H1 (cell line): ENCODE data around the gene PABPC1L. TPM values are rescaled to one million over a fixed set of nuclear protein-coding genes. Genes with fewer than 3 reads are reported as not detected.
A peak's percentile ranks its signal among the peaks of the same experiment; 100 is the strongest.

Source experiments
- CTCF ChIA-PET: fragments of 300-600 bp; sonication (Branson Sonifier 250); formaldehyde crosslinking; loops from one replicate; lab custom pipeline; 2021; ENCODE audit not compliant: partially characterized antibody; lab: Charles Lee
- POLR2A ChIA-PET: fragments of 300-600 bp; sonication (Branson Sonifier 250); formaldehyde crosslinking; loops from one replicate; lab custom pipeline; 2021; ENCODE audit warnings: inconsistent platforms; ENCODE audit not compliant: partially characterized antibody; lab: Charles Lee
- DNase-seq, 2 experiments: peaks; one replicate each; pipeline versions ENCODE4 v3.0.0 to v3.0.0-alpha.2; 2010 to 2022; ENCODE audit warnings: low spot score in 2 of 2, low read depth in 1 of 2, mixed read lengths in 1 of 2
- FAIRE-seq: peaks from 2 replicates; lab custom pipeline; 2011; peaks lifted over from hg19 to GRCh38; lab: Jason Lieb, UNC
- H2AFZ ChIP-seq: 2 replicates; pipeline ENCODE4 v1.8.1; 2012; ENCODE audit warnings: low read length, inconsistent platforms
- H2AK5ac ChIP-seq: 2 replicates; pipeline ENCODE4 v1.6.1; 2013; ENCODE audit warnings: low read depth, low read length
- H2BK120ac ChIP-seq: replicated peaks from 2 replicates; pipeline ENCODE3; 2013; ENCODE audit warnings: low read depth, low read length, inconsistent platforms
- H2BK12ac ChIP-seq: 2 replicates; pipeline ENCODE4 v1.6.1; 2013; ENCODE audit warnings: low read depth, low read length
- H2BK15ac ChIP-seq: 2 replicates; pipeline ENCODE4 v1.6.1; 2013; ENCODE audit warnings: low read length
- H2BK20ac ChIP-seq: 2 replicates; pipeline ENCODE4 v1.6.1; 2013; ENCODE audit warnings: low read length
- H2BK5ac ChIP-seq: 2 replicates; pipeline ENCODE4 v1.6.1; 2013; ENCODE audit warnings: low read depth, low read length
- H3K14ac ChIP-seq: 2 replicates; pipeline ENCODE4 v1.6.1; 2013; ENCODE audit warnings: inconsistent platforms; ENCODE audit not compliant: insufficient read length
- H3K18ac ChIP-seq: 2 replicates; pipeline ENCODE4 v1.6.1; 2013; ENCODE audit warnings: low read length; ENCODE audit errors: extremely low read depth
- H3K23ac ChIP-seq: 2 replicates; pipeline ENCODE4 v1.6.1; 2013; ENCODE audit warnings: inconsistent platforms; ENCODE audit not compliant: insufficient read length
- H3K23me2 ChIP-seq: 2 replicates; pipeline ENCODE4 v1.6.1; 2013; ENCODE audit warnings: low read depth, low read length
- H3K27ac ChIP-seq: 2 replicates; pipeline ENCODE4 v1.6.1; 2011; ENCODE audit warnings: low read depth, low read length, inconsistent platforms
- H3K27me3 ChIP-seq, 4 experiments: replicated peaks in 1 of 4; 1 replicate in 1 of 4; 2 replicates in 3 of 4; pipeline versions ENCODE4 v1.6.1 to v1.8.1; 2011 to 2013; ENCODE audit warnings: low read length in 3 of 4, mild to moderate bottlenecking in 3 of 4, inconsistent platforms in 2 of 4, mixed read lengths in 2 of 4, moderate library complexity in 1 of 4; ENCODE audit not compliant: control insufficient read depth in 3 of 4, insufficient read depth in 3 of 4; ENCODE audit errors: extremely low read depth in 1 of 4
- H3K36me3 ChIP-seq, 4 experiments: 2 replicates each; pipeline versions ENCODE4 v1.6.1 to v1.8.1; 2011 to 2013; ENCODE audit warnings: mild to moderate bottlenecking in 4 of 4, low read length in 3 of 4, moderate library complexity in 2 of 4, control low read depth in 1 of 4, inconsistent platforms in 1 of 4; ENCODE audit not compliant: insufficient read depth in 4 of 4, control insufficient read depth in 2 of 4
- H3K4ac ChIP-seq: replicated peaks from 2 replicates; pipeline ENCODE3; 2013; ENCODE audit warnings: low read length, low read depth, mixed read lengths, inconsistent platforms; ENCODE audit not compliant: insufficient read length
- H3K4me1 ChIP-seq, 4 experiments: replicated peaks in 1 of 4; 1 replicate in 1 of 4; 2 replicates in 3 of 4; pipeline versions ENCODE4 v1.6.1 to v1.8.1; 2011 to 2013; ENCODE audit warnings: low read length in 3 of 4, inconsistent platforms in 2 of 4, mixed read lengths in 1 of 4; ENCODE audit not compliant: insufficient read depth in 4 of 4, control insufficient read depth in 3 of 4
- H3K4me2 ChIP-seq, 2 experiments: 2 replicates each; pipeline versions ENCODE4 v1.6.1 to v1.8.1; 2011 to 2013; ENCODE audit warnings: low read depth in 2 of 2, low read length in 2 of 2, control low read depth in 1 of 2, inconsistent platforms in 1 of 2, mild to moderate bottlenecking in 1 of 2; ENCODE audit not compliant: insufficient read depth in 1 of 2
- H3K4me3 ChIP-seq, 4 experiments: fragments of 200-600, 300-600 bp in 1 of 4; sonication (generic), shearing (Covaris generic), sonication (Bioruptor Twin) in 1 of 4; 2 replicates each; pipeline versions ENCODE4 v1.5.1 to v1.8.1; 2011 to 2016; ENCODE audit warnings: low read length in 4 of 4, low read depth in 3 of 4, control low read depth in 2 of 4, inconsistent platforms in 2 of 4, mild to moderate bottlenecking in 2 of 4, mixed read lengths in 1 of 4, moderate library complexity in 1 of 4; ENCODE audit not compliant: insufficient read depth in 2 of 4; ENCODE audit errors: extremely low read depth in 1 of 4
- H3K56ac ChIP-seq: replicated peaks from 2 replicates; pipeline ENCODE3; 2013; ENCODE audit warnings: low read depth, mild to moderate bottlenecking, mixed read lengths, low read length, inconsistent platforms; ENCODE audit not compliant: insufficient read length
- H3K79me1 ChIP-seq: 2 replicates; pipeline ENCODE4 v1.6.1; 2013; ENCODE audit warnings: low read depth, low read length, control low read depth
- H3K79me2 ChIP-seq, 2 experiments: 2 replicates each; pipeline versions ENCODE4 v1.6.1 to v1.8.1; 2012 to 2013; ENCODE audit warnings: low read length in 2 of 2, mild to moderate bottlenecking in 2 of 2, inconsistent platforms in 1 of 2; ENCODE audit not compliant: insufficient read depth in 2 of 2, control insufficient read depth in 1 of 2
- H3K9ac ChIP-seq, 4 experiments: replicated peaks in 1 of 4; 1 replicate in 1 of 4; 2 replicates in 3 of 4; pipeline versions ENCODE4 v1.6.1 to v1.8.1; 2011 to 2013; ENCODE audit warnings: low read depth in 3 of 4, low read length in 3 of 4, control low read depth in 2 of 4, mild to moderate bottlenecking in 2 of 4, moderate library complexity in 2 of 4, inconsistent platforms in 1 of 4; ENCODE audit errors: extremely low read depth in 1 of 4
- H3K9me3 ChIP-seq, 2 experiments: 2 replicates each; pipeline versions ENCODE4 v1.6.1 to v1.8.1; 2012 to 2013; ENCODE audit warnings: mild to moderate bottlenecking in 2 of 2, moderate library complexity in 2 of 2, control low read depth in 1 of 2, inconsistent platforms in 1 of 2, low read depth in 1 of 2, low read length in 1 of 2, mixed read lengths in 1 of 2; ENCODE audit not compliant: insufficient read depth in 2 of 2
- H4K20me1 ChIP-seq, 2 experiments: replicated peaks in 1 of 2; 2 replicates each; pipeline versions ENCODE3 to v1.8.1; 2011 to 2013; ENCODE audit warnings: inconsistent platforms in 2 of 2, low read length in 2 of 2, mild to moderate bottlenecking in 1 of 2; ENCODE audit not compliant: insufficient read depth in 2 of 2, control insufficient read depth in 1 of 2
- H4K5ac ChIP-seq: 2 replicates; pipeline ENCODE4 v1.6.1; 2013; ENCODE audit warnings: low read length, low read depth, mixed read lengths, inconsistent platforms; ENCODE audit not compliant: insufficient read length
- H4K8ac ChIP-seq: 2 replicates; pipeline ENCODE4 v1.8.0; 2013; ENCODE audit warnings: mild to moderate bottlenecking, moderate library complexity, low read length, inconsistent platforms; ENCODE audit not compliant: insufficient read depth; ENCODE audit errors: extremely low read depth
- H4K91ac ChIP-seq: replicated peaks from 2 replicates; pipeline ENCODE3; 2013; ENCODE audit warnings: low read length, mixed read lengths, inconsistent platforms; ENCODE audit not compliant: insufficient read length
- ATF3 ChIP-seq: IDR thresholded peaks from 2 replicates; pipeline ENCODE4 v1.6.1; 2011; ENCODE audit warnings: low read depth, mild to moderate bottlenecking, low read length; ENCODE audit not compliant: insufficient read depth
- BRCA1 ChIP-seq: IDR thresholded peaks from 2 replicates; pipeline ENCODE4 v1.6.1; 2012; ENCODE audit warnings: low read depth, low read length, improper control_type of control experiment
- CBX8 ChIP-seq: fragments of 300-800, 300-1000 bp; sonication (generic); IDR thresholded peaks from 2 replicates; pipeline ENCODE4 v1.7.1; 2016; ENCODE audit warnings: low read depth, low read length, borderline replicate concordance
- CREB1 ChIP-seq: IDR thresholded peaks from 2 replicates; pipeline ENCODE4 v1.6.1; 2012; ENCODE audit warnings: inconsistent platforms
- EZH2 ChIP-seq: fragments of 200-600 bp; sonication (generic); IDR thresholded peaks from 2 replicates; pipeline ENCODE4 v1.7.1; 2012; ENCODE audit warnings: low read depth, mild to moderate bottlenecking, moderate library complexity, low read length, inconsistent platforms; ENCODE audit not compliant: severe bottlenecking
- HDAC6 ChIP-seq: IDR thresholded peaks from one replicate; pipeline ENCODE4 v1.7.1; 2012; ENCODE audit warnings: low read depth, mild to moderate bottlenecking, inconsistent platforms, low read length, moderate library complexity
- KDM4A ChIP-seq: IDR thresholded peaks from one replicate; pipeline ENCODE4 v1.7.1; 2012; ENCODE audit warnings: low read depth, mild to moderate bottlenecking, moderate library complexity, low read length, inconsistent platforms; ENCODE audit not compliant: severe bottlenecking
- KDM5A ChIP-seq: fragments of 200-600 bp; IDR thresholded peaks from 2 replicates; pipeline ENCODE4 v1.7.1; 2012; ENCODE audit warnings: mild to moderate bottlenecking, low read length, inconsistent platforms, mixed read lengths
- RNF2 ChIP-seq: fragments of 200-900, 300-1000 bp; sonication (generic); IDR thresholded peaks from 2 replicates; pipeline ENCODE4 v1.7.1; 2016; ENCODE audit warnings: borderline replicate concordance, low read depth, mild to moderate bottlenecking, antibody characterized with exemption, low read length; ENCODE audit not compliant: poor library complexity, severe bottlenecking; ENCODE audit errors: missing control alignments
- SP4 ChIP-seq: IDR thresholded peaks from 2 replicates; pipeline ENCODE4 v1.6.1; 2012; ENCODE audit warnings: low read length, inconsistent platforms
- TAF1 ChIP-seq: IDR thresholded peaks from 2 replicates; pipeline ENCODE4 v1.6.1; 2011; ENCODE audit warnings: mild to moderate bottlenecking, low read depth, low read length
- TAF7 ChIP-seq: optimal IDR thresholded peaks from 2 replicates; pipeline ENCODE3; 2011; ENCODE audit warnings: low read depth, mild to moderate bottlenecking, inconsistent platforms, low read length, moderate library complexity, borderline replicate concordance
- TCF12 ChIP-seq: IDR thresholded peaks from 2 replicates; pipeline ENCODE4 v1.6.1; 2011; ENCODE audit warnings: low read depth, mild to moderate bottlenecking, low read length
- WGBS, 2 experiments: shearing (Covaris generic) in 1 of 2; methylation state at CpG; one replicate each; pipeline versions ENCODE4 v1.1.6 to v1.1.7; 2013 to 2015; ENCODE audit warnings: low lambda C conversion rate in 2 of 2, mixed read lengths in 2 of 2, inconsistent platforms in 1 of 2, low coverage in 1 of 2, missing lambda C conversion rate in 1 of 2; ENCODE audit not compliant: insufficient replicate concordance in 2 of 2, insufficient coverage in 1 of 2, insufficient read length in 1 of 2; ENCODE audit errors: extremely low coverage in 1 of 2, missing lambda C conversion rate in 1 of 2; 5-methylcytosine and 5-hydroxymethylcytosine counted together
- polyA plus RNA-seq, 7 experiments: library from polyadenylated mRNA; depleted of rRNA in 3 of 7; stranded (reverse) in 5 of 7; unstranded in 2 of 7; fragments of >200 nt in 5 of 7; fragments of 200-250 nt in 2 of 7; gene quantifications; 1 replicate in 5 of 7; 2 replicates in 1 of 7; 4 replicates in 1 of 7; pipeline versions ENCODE4 v1.2.1 to v1.2.3, GENCODE V29; 2011 to 2013; ENCODE audit warnings: missing spikeins in 2 of 7, mixed read lengths in 2 of 7
- total RNA-seq: library from RNA; stranded (reverse); fragmentation: NEBNext Ultra II Directional; extraction: Animal tissue kit (Norgen Biotek cat#: 25700); gene quantifications from 2 replicates; pipeline ENCODE4 v1.2.1, GENCODE V29; 2021

Gene PABPC1L
- total and polyA plus RNA-seq, 2 of the 8 experiments (the other 6 are each of a cell fraction or from before 2014, with no cell fraction given): 61.1 to 108 TPM

GRCh38 chr20:44887466-44887865 lies 22.4 kb upstream of the PABPC1L start:
- POLR2A ChIA-PET: interaction anchor here (0.6 to 2.1 kb wide), 6 partner anchors 13 to 25 kb away, joined by 3 to 11 read pairs (median 3); no protein-coding TSS in a partner anchor
- Histone ChIP-seq H3K27ac (no peak overlapping the region), H3K36me3 (peaks cover 0 to 13% (median 0%) of the 10 kb centered on the region in 4 experiments; a peak in 1 of 8 replicates), H3K23me2 (peaks cover 8% of the 10 kb centered on the region), H2AFZ (no peak overlapping the region), H4K91ac (no peak overlapping the region), H3K23ac (no peak overlapping the region), H3K9ac (peak overlapping the region in 1 of 4 experiments; percentile 37; a peak in 1 of 7 replicates), H3K14ac (no peak overlapping the region), H4K8ac (no peak overlapping the region), H3K4ac (no peak overlapping the region), H2BK5ac (no peak overlapping the region), H2BK12ac (no peak overlapping the region), H2BK15ac (no peak overlapping the region), H2BK20ac (no peak overlapping the region), H3K79me2 (peaks cover 41 to 67% of the 10 kb centered on the region in 2 experiments), H3K4me1 (peaks cover 0 to 9% (median 7%) of the 10 kb centered on the region in 4 experiments; a peak in 5 of 7 replicates), H4K5ac (no peak overlapping the region), H3K9me3 (no peaks in the 10 kb centered on the region), H2AK5ac (no peak overlapping the region), H4K20me1 (peaks cover 18 to 22% of the 10 kb centered on the region in 2 experiments), H3K4me3 (peak overlapping the region in 2 of 4 experiments; percentile 92 to 96; a peak in 3 of 8 replicates), H3K27me3 (no peaks in the 10 kb centered on the region), H2BK120ac (no peak overlapping the region), H3K56ac (no peak overlapping the region), H3K18ac (no peak overlapping the region), H3K4me2 (peak overlapping the region; percentile 84 to 90; a peak in 3 of 4 replicates), H3K79me1 (peaks cover 2% of the 10 kb centered on the region; the same call in 1 of the 2 replicates)
- DNase-seq (no peak), FAIRE-seq (no peak)
- CTCF ChIA-PET: interaction anchor here (0.7 to 1.5 kb wide), 5 partner anchors 15 to 231 kb away, joined by 3 to 4 read pairs (median 3); no protein-coding TSS in a partner anchor
- 84% methylated on average over 4 of the region's 4 CpGs; no CpG with 5 or more reads in 1 of the 2 experiments for WGBS, 2 experiments
- TF ChIP-seq TCF12 (no peak), TAF7 (no peak), KDM4A (no peak), KDM5A (no peak), CBX8 (no peak), SP4 (no peak), TAF1 (no peak), RNF2 (no peak), ATF3 (no peak), BRCA1 (no peak), CREB1 (no peak), EZH2 (no peak), HDAC6 (no peak)
